HEK293 (cell line): ENCODE measurements around the gene CEP170B.

Experiments used
- CTCF ChIP-seq: fragments of 450-650 bp; formaldehyde crosslinking; IDR thresholded peaks from 2 replicates; pipeline ENCODE4 v1.5.1; 2016; ENCODE audit warnings: missing biosample characterization, missing genetic modification characterization
- PBX3 ChIP-seq: sonication (generic); formaldehyde crosslinking; IDR thresholded peaks from 2 replicates; pipeline ENCODE4 v1.8.1; 2022; ENCODE audit warnings: mild to moderate bottlenecking, moderate library complexity, missing genetic modification reagents
- PRDM4 ChIP-seq: fragments of 450-650 bp; formaldehyde crosslinking; IDR thresholded peaks from 2 replicates; pipeline ENCODE4 v1.5.1; 2017; ENCODE audit warnings: missing biosample characterization, missing genetic modification characterization
- SALL2 ChIP-seq: fragments of 450-650 bp; formaldehyde crosslinking; IDR thresholded peaks from 2 replicates; pipeline ENCODE4 v1.5.0; 2017; ENCODE audit warnings: missing biosample characterization, mild to moderate bottlenecking, missing genetic modification characterization, borderline replicate concordance
- YY1 ChIP-seq: fragments of 450-650 bp; formaldehyde crosslinking; IDR thresholded peaks from 2 replicates; pipeline ENCODE4 v1.5.1; 2018; ENCODE audit warnings: missing biosample characterization, missing genetic modification characterization
- ZNF23 ChIP-seq: fragments of 450-650 bp; formaldehyde crosslinking; IDR thresholded peaks from 2 replicates; pipeline ENCODE4 v1.5.1; 2016; ENCODE audit warnings: missing biosample characterization, missing genetic modification characterization, borderline replicate concordance
- ZNF24 ChIP-seq: fragments of 450-650 bp; formaldehyde crosslinking; IDR thresholded peaks from 2 replicates; pipeline ENCODE4 v1.5.1; 2016; ENCODE audit warnings: missing biosample characterization, missing genetic modification characterization
- ZNF274 ChIP-seq, 2 experiments: fragments of 200-500 bp in 1 of 2; fragments of 450-650 bp in 1 of 2; sonication (Bioruptor generic) in 1 of 2; formaldehyde crosslinking in 1 of 2; IDR thresholded peaks; 2 replicates each; pipeline versions ENCODE4 v1.5.1 to v1.6.1; 2014 to 2016; ENCODE audit warnings: borderline replicate concordance in 1 of 2, inconsistent platforms in 1 of 2, low read length in 1 of 2, missing biosample characterization in 1 of 2, missing genetic modification characterization in 1 of 2
- ZNF350 ChIP-seq: fragments of 450-650 bp; formaldehyde crosslinking; IDR thresholded peaks from 2 replicates; pipeline ENCODE4 v1.5.0; 2017; ENCODE audit warnings: missing biosample characterization, mild to moderate bottlenecking, missing genetic modification characterization
- ZNF398 ChIP-seq: fragments of 450-650 bp; formaldehyde crosslinking; IDR thresholded peaks from 2 replicates; pipeline ENCODE4 v1.5.1; 2017; ENCODE audit warnings: missing biosample characterization, missing genetic modification characterization
- ZNF580 ChIP-seq: fragments of 450-650 bp; formaldehyde crosslinking; IDR thresholded peaks from 2 replicates; pipeline ENCODE4 v1.5.1; 2016; ENCODE audit warnings: missing biosample characterization, missing genetic modification characterization
- ZNF600 ChIP-seq: fragments of 450-650 bp; formaldehyde crosslinking; IDR thresholded peaks from 2 replicates; pipeline ENCODE4 v1.5.1; 2016; ENCODE audit warnings: missing biosample characterization, missing genetic modification characterization
- ZNF76 ChIP-seq: fragments of 450-650 bp; formaldehyde crosslinking; IDR thresholded peaks from 2 replicates; pipeline ENCODE4; 2016; ENCODE audit warnings: low read depth, missing biosample characterization, missing genetic modification characterization, borderline replicate concordance
- ZNF792 ChIP-seq: fragments of 450-650 bp; formaldehyde crosslinking; IDR thresholded peaks from 2 replicates; pipeline ENCODE4 v1.5.1; 2016; ENCODE audit warnings: missing biosample characterization, missing genetic modification characterization

- no peak for TF ChIP-seq ZNF23 (tag by site-specific recombination)
- TF ChIP-seq ZNF580: no peak
- TF ChIP-seq ZNF76 (tag by site-specific recombination): no peak
- no peak for TF ChIP-seq ZNF600
- no peak for TF ChIP-seq ZNF274 (IDR thresholded peaks at IDR 0.05; ENCODE audit: low read length)
- no peak for TF ChIP-seq ZNF274 (tag by site-specific recombination; IDR thresholded peaks at IDR 0.05; ENCODE audit: borderline replicate concordance)
- TF ChIP-seq SALL2 (tag by site-specific recombination): no peak
- TF ChIP-seq ZNF792 (tag by site-specific recombination): no peak
- TF ChIP-seq YY1 (tag by site-specific recombination): no peak
- no peak for TF ChIP-seq CTCF (tag by site-specific recombination)
- TF ChIP-seq ZNF350 (tag by site-specific recombination): no peak
- no peak for TF ChIP-seq ZNF24
- no peak for TF ChIP-seq ZNF398
- TF ChIP-seq PBX3 (CRISPR knock-in tag): no peak
- no peak for TF ChIP-seq PRDM4 (tag by site-specific recombination)
Measured at GRCh38 chr14:104888489-104889374, 23.7 kb downstream of the CEP170B start.
